ENCODE measurements around the gene ASB2. TPM values are rescaled to one million over a fixed set of nuclear protein-coding genes. Genes with fewer than 3 reads are reported as not detected.

Gene ASB2
- polyA plus RNA-seq, 1 experiment = 0.06 TPM

- Histone ChIP-seq H3K27me3 (ENCODE audit: control insufficient read depth, insufficient read depth, low read length) (no peaks in the 10 kb centered on the region), H3K36me3 (ENCODE audit: control insufficient read depth, insufficient read depth, low read length) (no peaks in the 10 kb centered on the region), H3K4me3 (ENCODE audit: low read depth, low read length) (no peak overlapping the region)
- ChIA-PET CTCF (interaction anchor here (0.9 to 2.3 kb wide), 5 partner anchors 9 to 158 kb away, joined by 3 to 15 read pairs (median 4); no protein-coding TSS in a partner anchor), POLR2A (no interaction called here)
- DNase-seq (ENCODE audit: low read depth) = no peak
- no peak for TF ChIP-seq CTCF (IDR thresholded peaks at IDR 0.05; ENCODE audit: insufficient read depth, low read depth, low read length)
Measured at GRCh38 chr14:93963692-93964091, 12.7 kb downstream of the ASB2 start.

- no peak for TF ChIP-seq CTCF (IDR thresholded peaks at IDR 0.05; ENCODE audit: insufficient read depth, low read depth, low read length)
- POLR2A ChIA-PET = no interaction called here
- CTCF ChIA-PET = interaction anchor here (0.6 to 1.4 kb wide), 5 partner anchors 10 to 159 kb away, joined by 3 to 4 read pairs (median 3); no protein-coding TSS in a partner anchor
- Histone ChIP-seq H3K27me3 (ENCODE audit: control insufficient read depth, insufficient read depth, low read length) (no peaks in the 10 kb centered on the region), H3K4me3 (ENCODE audit: low read depth, low read length) (no peak overlapping the region), H3K36me3 (ENCODE audit: control insufficient read depth, insufficient read depth, low read length) (no peaks in the 10 kb centered on the region)
- DNase-seq (ENCODE audit: low read depth) = no peak
Measured at GRCh38 chr14:93962701-93963601, 13.4 kb downstream of the ASB2 start.

DNA sequence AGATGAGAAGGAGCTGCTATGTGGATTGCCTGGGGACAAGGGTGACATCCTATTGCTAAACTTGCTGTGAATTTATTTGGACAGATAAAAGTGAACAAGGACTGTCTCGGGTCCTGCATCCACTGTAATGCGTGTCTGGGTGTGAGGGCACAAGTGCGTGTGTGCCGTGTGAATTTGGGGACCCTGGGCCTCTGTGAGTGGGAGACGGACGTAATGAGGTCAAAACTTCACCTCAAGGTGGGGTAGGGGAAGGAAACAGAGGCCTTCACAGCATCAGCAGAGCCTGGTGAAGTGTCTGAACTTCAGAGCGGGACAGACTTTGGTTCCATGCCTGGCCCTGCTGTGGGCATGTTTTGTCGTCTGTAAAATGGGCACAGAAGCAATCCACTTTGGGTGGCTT, 14.8 kb downstream of the ASB2 start:
- no peaks in the 10 kb centered on the region for H3K36me3 ChIP-seq (ENCODE audit: control insufficient read depth, insufficient read depth, low read length)
- ChIA-PET POLR2A (no interaction called here), CTCF (interaction anchor here (1.5 to 1.7 kb wide), 2 partner anchors 22 to 38 kb away, joined by 3 to 11 read pairs; no protein-coding TSS in a partner anchor)
- no peaks in the 10 kb centered on the region for H3K27me3 ChIP-seq (ENCODE audit: control insufficient read depth, insufficient read depth, low read length)
- no peak for DNase-seq (ENCODE audit: low read depth)
- H3K4me3 ChIP-seq (ENCODE audit: low read depth, low read length) = no peak overlapping the region
- TF ChIP-seq CTCF (IDR thresholded peaks at IDR 0.05; ENCODE audit: insufficient read depth, low read depth, low read length) = no peak

DNA sequence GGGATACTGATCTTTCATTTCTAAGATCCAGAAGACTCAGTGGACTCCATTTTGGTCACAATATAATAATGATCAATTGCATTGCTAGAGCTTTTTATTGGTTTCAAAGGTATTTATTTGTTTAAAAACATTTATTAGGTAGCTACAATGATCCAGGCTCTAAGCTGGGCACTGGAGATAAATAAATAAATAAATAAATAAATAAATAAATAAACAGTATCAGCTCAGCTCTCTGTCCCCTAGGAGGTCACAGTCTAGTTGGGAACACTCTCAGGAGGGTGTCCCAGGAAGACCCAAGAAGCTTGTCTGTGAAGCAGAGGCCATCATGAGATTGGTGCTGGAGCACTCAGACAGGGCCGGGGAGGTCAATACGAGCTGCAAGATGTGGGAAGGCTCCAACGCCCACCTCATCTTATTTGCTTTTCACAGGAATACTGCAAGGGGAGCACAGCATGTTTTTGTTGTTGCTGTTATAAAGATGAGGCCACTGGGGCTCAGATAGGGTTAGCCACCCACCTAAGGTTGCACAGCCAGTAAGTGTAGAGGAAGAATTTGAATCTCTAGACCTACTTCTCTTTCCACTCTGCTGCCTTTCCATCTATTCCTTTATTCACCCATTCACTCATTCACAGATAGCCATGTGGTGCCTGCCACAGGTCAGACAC, 15.5 kb downstream of the ASB2 start:
- ChIA-PET POLR2A (no interaction called here), CTCF (interaction anchor here (1.1 to 1.7 kb wide), 3 partner anchors 21 to 39 kb away, joined by 3 to 11 read pairs (median 4); no protein-coding TSS in a partner anchor)

More for the DNA sequence above, 15.5 kb downstream of the ASB2 start:
- no peaks in the 10 kb centered on the region for H3K36me3 ChIP-seq (ENCODE audit: control insufficient read depth, insufficient read depth, low read length)
- H3K4me3 ChIP-seq (ENCODE audit: low read depth, low read length) = no peak overlapping the region
- no peak for TF ChIP-seq CTCF (IDR thresholded peaks at IDR 0.05; ENCODE audit: insufficient read depth, low read depth, low read length)
- H3K27me3 ChIP-seq (ENCODE audit: control insufficient read depth, insufficient read depth, low read length) = no peaks in the 10 kb centered on the region
- no peak for DNase-seq (ENCODE audit: low read depth)
